Brain microvascular endothelial cell (primary cell): Measurements from ENCODE around the gene NPB.

Experiments used
- DNase-seq: peaks from one replicate; pipeline ENCODE4 v3.0.0-alpha.2; 2020
- H3K27ac ChIP-seq: fragments of 250-450 bp; sonication (Bioruptor Pico); 2 replicates; pipeline ENCODE4 v1.5.1; 2020; ENCODE audit warnings: mild to moderate bottlenecking, moderate library complexity
- H3K27me3 ChIP-seq: fragments of 250-450 bp; sonication (Bioruptor Pico); replicated peaks from 2 replicates; pipeline ENCODE4 v1.5.1; 2020; ENCODE audit warnings: mild to moderate bottlenecking
- H3K36me3 ChIP-seq: fragments of 250-450 bp; sonication (Bioruptor Pico); replicated peaks from 2 replicates; pipeline ENCODE4 v1.5.1; 2020; ENCODE audit warnings: mild to moderate bottlenecking
- H3K4me3 ChIP-seq: 2 replicates; pipeline ENCODE4 v1.5.1; 2011; ENCODE audit warnings: low read depth, mild to moderate bottlenecking, control low read depth, low read length, moderate library complexity
- CTCF ChIP-seq: IDR thresholded peaks from 2 replicates; pipeline ENCODE4 v1.5.1; 2011; ENCODE audit warnings: low read depth, mild to moderate bottlenecking, moderate library complexity, low read length, control low read depth, inconsistent platforms; ENCODE audit errors: missing control alignments
- in situ Hi-C: cut with HindIII; loops from 2 replicates; pipeline ENCODE4 v1.10.0; 2017; ENCODE audit warnings: low sequenced_read_pairs, low pct_ligation_motif_present

Gene NPB

GRCh38 chr17:81926451-81927151 is 24.6 kb downstream of the NPB start:
- DNase-seq, result peak; percentile 53
- Histone ChIP-seq H3K4me3 (peak overlapping the region; percentile 79), H3K27me3 (no peaks in the 10 kb centered on the region), H3K36me3 (peaks cover 8% of the 10 kb centered on the region), H3K27ac (peak overlapping the region; percentile 90)
- in situ Hi-C loops, result no loop called here
- TF ChIP-seq CTCF, result no peak

GRCh38 chr17:81927152-81927652 is 25.2 kb downstream of the NPB start:
- Histone ChIP-seq H3K36me3 (peaks cover 3% of the 10 kb centered on the region), H3K4me3 (peak overlapping the region; percentile 79), H3K27me3 (no peaks in the 10 kb centered on the region), H3K27ac (peak overlapping the region; percentile 90)
- in situ Hi-C loops, result no loop called here
- no peak for DNase-seq
- no peak for TF ChIP-seq CTCF

GRCh38 chr17:81927653-81928543 is 25.9 kb downstream of the NPB start, which contains the start of gene MAFG:
Gene MAFG, minus strand, starts transcription at chr17:81927735. Its CDS starts 4,550 bp downstream, at chr17:81923185.
- in situ Hi-C loops, result no loop called here
- H3K36me3 ChIP-seq, result no peaks in the 10 kb centered on the region
- H3K27ac ChIP-seq, result peak within 1 kb of the TSS; percentile 90
- peak; percentile 37 for TF ChIP-seq CTCF
- no peaks in the 10 kb centered on the region for H3K27me3 ChIP-seq
- peak; percentile 85 for DNase-seq
- peak within 1 kb of the TSS; percentile 79 for H3K4me3 ChIP-seq

DNA sequence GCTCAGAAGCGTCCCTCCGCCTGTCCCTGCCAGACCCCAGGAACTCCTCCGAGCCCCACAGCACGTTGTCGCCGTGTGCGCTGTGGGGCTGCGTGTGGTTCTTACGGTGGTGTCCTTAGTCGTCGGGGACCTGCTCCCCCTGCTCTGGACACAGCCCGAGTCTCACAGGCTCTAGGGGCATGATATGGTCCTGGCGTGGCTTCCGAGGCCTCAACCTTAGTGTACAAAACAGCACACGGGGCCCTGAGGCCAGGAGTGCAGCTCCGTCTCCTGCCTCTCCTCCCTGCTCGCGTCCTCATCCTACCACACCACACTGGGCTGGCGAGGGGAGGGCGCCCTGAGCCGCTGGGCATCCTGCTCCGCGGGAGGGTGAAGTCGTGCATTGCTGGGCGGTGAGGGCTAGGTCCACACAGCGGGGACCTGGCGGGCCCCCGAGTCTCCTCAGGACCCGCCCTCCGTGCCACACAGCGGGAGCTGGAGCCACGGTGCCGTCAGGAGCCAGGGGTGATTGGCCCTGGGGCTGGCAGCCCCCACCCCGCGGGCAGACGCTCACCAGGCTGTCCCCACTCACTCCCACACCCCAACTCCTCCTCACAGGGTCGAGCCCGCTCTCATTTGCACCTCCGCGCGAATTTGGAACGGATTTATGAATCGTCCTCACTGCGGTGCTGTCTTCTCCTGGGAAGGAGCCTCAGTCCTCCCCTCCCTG is 26.7 kb downstream of the NPB start:
- H3K4me3 ChIP-seq, result peak overlapping the region; percentile 79
- in situ Hi-C loops, result no loop called here
- H3K27ac ChIP-seq, result no peak overlapping the region
- H3K27me3 ChIP-seq, result no peaks in the 10 kb centered on the region
- TF ChIP-seq CTCF, result no peak
- H3K36me3 ChIP-seq, result no peaks in the 10 kb centered on the region
- DNase-seq, result no peak

DNA sequence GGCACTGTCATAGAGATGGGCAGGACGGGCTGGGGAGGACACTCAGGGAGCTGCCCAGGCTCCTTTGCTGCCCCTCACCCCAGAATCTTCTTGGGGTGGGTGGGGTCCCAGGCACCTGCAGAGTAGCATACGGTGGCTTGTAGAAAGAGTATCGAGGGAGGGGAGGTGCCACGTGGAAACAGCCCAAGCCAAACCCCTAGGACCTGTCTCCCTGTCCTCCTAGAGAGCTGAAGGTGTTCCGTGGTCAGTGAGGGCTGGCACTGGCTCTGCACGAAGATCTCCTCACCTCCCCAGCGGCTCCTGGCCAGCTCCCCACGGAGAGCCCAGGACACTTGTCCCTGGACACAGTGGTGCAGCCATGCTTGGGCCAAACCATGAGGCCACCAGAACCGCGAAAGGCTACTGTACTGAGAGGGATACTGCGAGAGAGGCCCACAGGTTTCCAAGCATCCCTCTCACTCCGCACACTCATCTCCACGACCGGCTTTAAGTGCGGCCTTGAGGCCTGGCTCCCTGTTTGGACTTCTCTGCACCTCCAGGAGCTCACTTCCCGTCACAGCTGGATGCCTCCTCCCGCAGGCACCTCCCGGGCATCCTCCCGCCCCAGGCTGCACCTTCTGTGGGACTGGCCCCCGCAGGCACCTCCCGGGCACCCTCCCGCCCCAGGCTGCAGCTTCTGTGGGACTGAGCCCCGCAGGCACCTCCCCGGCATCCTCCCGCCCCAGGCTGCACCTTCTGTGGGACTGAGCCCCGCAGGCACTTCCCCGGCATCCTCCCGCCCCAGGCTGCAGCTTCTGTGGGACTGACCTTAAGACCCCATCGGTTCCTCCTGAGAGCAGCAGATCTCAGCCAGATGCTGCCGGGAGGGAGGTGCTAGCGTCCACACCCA is 27.5 kb downstream of the NPB start:
- Histone ChIP-seq H3K4me3 (no peak overlapping the region), H3K36me3 (peaks cover 3% of the 10 kb centered on the region), H3K27me3 (no peaks in the 10 kb centered on the region), H3K27ac (no peak overlapping the region)
- in situ Hi-C loops, result no loop called here
- no peak for DNase-seq
- TF ChIP-seq CTCF, result no peak
